Activated T-helper 1 cell treated with Interleukin-2 at 50 U/mL for 16 hours (primary cell): ENCODE results near the gene SPTBN1.

Experiments
- DNase-seq: peaks from one replicate; pipeline ENCODE4 v3.0.0-alpha.2; 2020; ENCODE audit warnings: low read depth

SPTBN1 gene

GRCh38 chr2:54704688-54705605, 248.8 kb downstream of the SPTBN1 start:
- no peak for DNase-seq

GRCh38 chr2:54706622-54707021, 250.5 kb downstream of the SPTBN1 start:
- DNase-seq, result no peak

DNA sequence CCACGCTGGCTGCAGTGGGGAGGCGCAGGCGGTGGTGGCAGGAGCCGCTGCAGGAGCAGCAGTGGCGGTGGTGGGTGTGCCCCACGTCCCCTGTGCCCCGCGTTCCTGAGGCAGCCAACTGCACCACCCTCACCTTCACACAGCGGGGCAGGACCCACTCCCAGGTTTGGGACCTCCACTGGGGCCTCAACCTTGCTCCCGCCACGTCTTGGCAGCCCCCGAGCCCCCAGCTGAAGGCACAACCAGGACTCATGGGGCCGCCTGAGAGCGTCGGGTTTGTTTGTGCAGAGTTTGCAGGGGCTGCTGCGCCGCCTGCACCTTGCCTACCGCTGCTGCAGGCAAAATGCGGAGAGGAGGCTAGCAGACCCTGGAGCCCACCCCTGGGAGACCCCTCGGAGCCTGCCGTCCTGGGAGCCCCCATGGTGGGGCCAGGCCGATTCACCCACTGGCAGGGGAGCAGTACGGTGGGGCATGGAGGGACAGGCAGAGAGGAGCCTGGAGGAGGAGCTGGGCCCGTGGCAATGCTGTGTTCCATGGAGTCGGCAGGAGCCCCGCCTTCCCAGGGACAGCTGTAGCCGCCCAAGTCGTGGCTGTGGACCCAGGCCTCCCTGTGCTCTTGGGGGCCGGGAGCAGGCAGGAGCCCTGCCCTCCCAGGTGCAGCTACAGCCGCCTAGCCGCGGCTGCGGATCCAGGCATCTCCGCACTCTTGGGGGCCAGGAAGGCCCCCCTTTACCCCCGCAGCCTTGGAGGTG, 252.6 kb downstream of the SPTBN1 start:
- no peak for DNase-seq

- no peak for DNase-seq
Observed at GRCh38 chr2:54709336-54709809, 253.2 kb downstream of the SPTBN1 start.

DNA sequence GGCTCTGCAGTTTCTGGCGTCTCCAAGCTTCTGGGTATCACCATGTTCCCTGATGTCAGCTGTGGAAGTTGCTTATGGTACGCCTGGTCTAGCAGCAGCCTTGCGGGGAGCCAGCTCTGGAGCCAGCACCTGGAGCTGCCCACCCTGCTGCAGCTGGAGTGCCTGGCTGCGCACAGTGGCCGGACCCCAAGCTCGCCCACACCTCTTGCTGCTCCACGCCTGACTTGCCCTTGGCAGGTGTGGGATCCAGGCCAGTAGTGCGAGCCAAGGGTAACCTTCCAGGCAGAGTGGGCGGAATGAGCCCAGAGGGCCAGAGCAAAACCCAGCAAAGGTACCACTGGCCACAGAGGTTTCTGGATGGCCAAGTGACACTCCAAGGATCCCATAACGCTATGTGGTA, 254.1 kb downstream of the SPTBN1 start:
- no peak for DNase-seq

DNA sequence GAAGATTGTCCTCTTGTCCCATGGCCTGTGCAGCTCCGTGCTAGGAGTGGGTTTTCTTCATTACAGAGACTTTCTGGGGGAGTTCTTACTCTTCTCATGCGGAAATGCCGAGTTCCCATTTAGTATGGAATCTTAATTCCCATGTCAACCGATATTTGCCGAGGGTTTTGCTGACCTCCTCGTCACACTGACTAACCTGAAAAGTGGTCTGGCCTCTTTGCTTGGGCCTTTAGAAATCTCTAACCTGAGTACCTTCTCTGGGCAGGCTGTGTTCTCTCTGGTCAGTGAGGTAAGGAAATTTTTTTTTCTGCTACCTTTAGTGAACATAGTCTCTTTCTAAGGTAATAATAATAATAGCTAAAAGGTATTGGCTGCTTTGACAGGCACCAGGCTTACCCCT, 256.4 kb downstream of the SPTBN1 start:
- DNase-seq, result no peak

DNA sequence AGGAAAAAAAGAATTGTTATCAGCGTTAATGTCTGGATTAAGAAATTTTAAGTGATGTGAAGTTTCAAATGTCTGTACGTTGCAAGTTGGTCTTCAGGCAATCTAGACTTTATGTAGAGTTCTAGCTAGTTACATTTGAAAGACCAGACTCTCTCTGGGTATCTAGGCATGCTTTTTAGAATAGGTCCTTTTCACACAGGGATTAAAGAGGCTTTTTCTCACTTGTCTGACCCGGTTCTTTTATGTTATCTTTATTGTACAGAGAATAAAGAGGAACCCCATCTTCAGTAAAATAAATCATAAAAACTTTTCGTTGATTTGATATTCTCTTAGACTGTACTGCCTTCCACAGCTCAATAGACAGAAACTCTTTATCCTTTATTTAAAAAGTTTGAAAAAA, 258.9 kb downstream of the SPTBN1 start:
- no peak for DNase-seq

DNA sequence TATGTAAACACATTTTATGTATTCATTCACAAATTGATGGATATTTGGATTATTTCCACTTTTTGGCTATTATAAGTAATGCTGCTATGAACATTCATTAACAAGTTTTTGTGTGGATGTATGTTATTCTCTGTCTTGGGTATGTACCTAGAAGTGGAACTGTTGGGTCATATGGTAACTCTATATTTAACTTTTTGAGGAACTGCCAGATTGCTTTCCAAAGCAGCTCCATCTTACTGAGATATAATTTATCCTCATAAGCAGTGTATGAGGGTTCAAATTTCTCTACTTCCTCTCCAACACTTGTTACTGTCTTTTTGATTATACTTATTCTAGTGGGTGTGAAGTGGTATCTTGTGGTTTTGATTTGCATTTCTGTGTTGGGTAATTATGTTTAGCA, 260.2 kb downstream of the SPTBN1 start:
- no peak for DNase-seq

- no peak for DNase-seq
Observed at GRCh38 chr2:54720563-54720962, 264.4 kb downstream of the SPTBN1 start.
